Loucy (cell line): ENCODE data around the gene C1orf35.

Source experiments
- CTCF ChIP-seq: fragments of 200-600 bp; sonication (generic); conservative IDR thresholded peaks from 2 replicates; pipeline ENCODE4 v1.5.1; 2014; ENCODE audit warnings: mild to moderate bottlenecking, antibody characterized with exemption, low read length
- EZH2phosphoT487 ChIP-seq: fragments of 200-600 bp; IDR thresholded peaks from 2 replicates; pipeline ENCODE4 v1.6.1; 2018; ENCODE audit warnings: antibody characterized with exemption, mild to moderate bottlenecking, moderate library complexity, borderline replicate concordance

- TF ChIP-seq CTCF (no peak), EZH2phosphoT487 (no peak)
Measured at GRCh38 chr1:228092342-228093049, 10.6 kb downstream of the C1orf35 start.
